Sigmoid colon (tissue), 7 donors: ENCODE data around the gene PDCD10. TPM values are rescaled to one million over a fixed set of nuclear protein-coding genes. Genes with fewer than 3 reads are reported as not detected.

Source experiments
- DNase-seq: peaks from one replicate; pipeline ENCODE4 v3.0.0-alpha.2; 2019
- H3K27ac ChIP-seq, 4 donors: fragments of 200-600 bp; sonication (generic); one replicate each; pipeline ENCODE4 v1.5.1; 2016 to 2019; ENCODE audit warnings: mild to moderate bottlenecking in 1 of 4
- H3K27me3 ChIP-seq, 3 donors: fragments of 200-600 bp; sonication (generic); one replicate each; pipeline ENCODE4 v1.5.1; 2019; ENCODE audit warnings: mild to moderate bottlenecking in 1 of 3
- H3K36me3 ChIP-seq, 4 donors: fragments of 200-600 bp; sonication (generic); one replicate each; pipeline ENCODE4 v1.5.1; 2016 to 2019
- H3K4me1 ChIP-seq, 4 donors: fragments of 200-600 bp; sonication (generic); one replicate each; pipeline ENCODE4 v1.5.1; 2017 to 2019
- H3K4me3 ChIP-seq, 4 donors: fragments of 200-600 bp; sonication (generic); one replicate each; pipeline ENCODE4 v1.5.1; 2017 to 2019; ENCODE audit warnings: mild to moderate bottlenecking in 2 of 4, moderate library complexity in 1 of 4
- H3K9me3 ChIP-seq, 4 donors: fragments of 200-600 bp in 3 of 4; sonication (generic) in 3 of 4; one replicate each; pipeline versions ENCODE4 v1.5.1 to v1.6.1; 2013 to 2019
- EP300 ChIP-seq, 4 donors: sonication (generic); formaldehyde crosslinking; IDR thresholded peaks; one replicate each; pipeline ENCODE4 v1.6.1; 2017; ENCODE audit warnings: antibody characterized with exemption in 4 of 4
- POLR2A ChIP-seq, 2 donors: fragments of 450-650 bp; IDR thresholded peaks; one replicate each; pipeline ENCODE4 v1.6.1; 2016; ENCODE audit warnings: antibody characterized with exemption in 2 of 2, mild to moderate bottlenecking in 2 of 2, moderate library complexity in 2 of 2
- POLR2AphosphoS5 ChIP-seq, 4 donors: sonication (generic); formaldehyde crosslinking; IDR thresholded peaks; one replicate each; pipeline ENCODE4 v1.6.1; 2017; ENCODE audit warnings: antibody characterized with exemption in 4 of 4
- WGBS, 2 donors: extraction: QIAGEN DNeasy Blood & Tissue Kit; methylation state at CpG; one replicate each; pipeline ENCODE4 v1.1.7; 2013; 5-methylcytosine and 5-hydroxymethylcytosine counted together
- intact Hi-C: fragments of 100-400 bp; cut with DNase I; formaldehyde crosslinking; loops from one replicate; pipeline ENCODE4 v1.15.1; 2023
- polyA plus RNA-seq, 3 donors: library from polyadenylated mRNA; stranded (reverse); fragments of 200-250 nt; gene quantifications; one replicate each; pipeline ENCODE4 v1.2.3, GENCODE V29; 2013
- total RNA-seq, 4 donors: library from RNA; depleted of rRNA; stranded (reverse); fragments of >200 nt; gene quantifications; one replicate each; pipeline ENCODE4 v1.1.0, GENCODE V29; 2016
- TF ChIP-seq, protein P1 (sequence below), 4 experiments: fragments of 450-650 bp in 3 of 4; fragments of 200-600 bp in 1 of 4; IDR thresholded peaks; one replicate each; pipeline ENCODE4 v1.5.1; 2016 to 2019; ENCODE audit warnings: antibody characterized with exemption in 4 of 4, mild to moderate bottlenecking in 3 of 4, moderate library complexity in 2 of 4
- donor health status: healthy with polysubstance abuse.
- donor health status: Bipolar disorder and iron deficiency.
- donor health status: healthy.

PDCD10 gene
- total and polyA plus RNA-seq, 7 donors: 49.3 to 198 (median 67.0) TPM

- no peak for DNase-seq
- TF ChIP-seq POLR2A (IDR thresholded peaks at IDR 0.05) (no peak), POLR2AphosphoS5 (IDR thresholded peaks at IDR 0.05) (no peak), EP300 (IDR thresholded peaks at IDR 0.05) (no peak)
- TF ChIP-seq, protein P1, sequence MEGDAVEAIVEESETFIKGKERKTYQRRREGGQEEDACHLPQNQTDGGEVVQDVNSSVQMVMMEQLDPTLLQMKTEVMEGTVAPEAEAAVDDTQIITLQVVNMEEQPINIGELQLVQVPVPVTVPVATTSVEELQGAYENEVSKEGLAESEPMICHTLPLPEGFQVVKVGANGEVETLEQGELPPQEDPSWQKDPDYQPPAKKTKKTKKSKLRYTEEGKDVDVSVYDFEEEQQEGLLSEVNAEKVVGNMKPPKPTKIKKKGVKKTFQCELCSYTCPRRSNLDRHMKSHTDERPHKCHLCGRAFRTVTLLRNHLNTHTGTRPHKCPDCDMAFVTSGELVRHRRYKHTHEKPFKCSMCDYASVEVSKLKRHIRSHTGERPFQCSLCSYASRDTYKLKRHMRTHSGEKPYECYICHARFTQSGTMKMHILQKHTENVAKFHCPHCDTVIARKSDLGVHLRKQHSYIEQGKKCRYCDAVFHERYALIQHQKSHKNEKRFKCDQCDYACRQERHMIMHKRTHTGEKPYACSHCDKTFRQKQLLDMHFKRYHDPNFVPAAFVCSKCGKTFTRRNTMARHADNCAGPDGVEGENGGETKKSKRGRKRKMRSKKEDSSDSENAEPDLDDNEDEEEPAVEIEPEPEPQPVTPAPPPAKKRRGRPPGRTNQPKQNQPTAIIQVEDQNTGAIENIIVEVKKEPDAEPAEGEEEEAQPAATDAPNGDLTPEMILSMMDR (IDR thresholded peaks at IDR 0.05): no peak
- peaks cover 2 to 30% (median 17%) of the 10 kb centered on the region in 4 donors for H3K4me1 ChIP-seq
- H3K36me3 ChIP-seq: no peaks in the 10 kb centered on the region
- H3K27me3 ChIP-seq: no peaks in the 10 kb centered on the region
- no peak overlapping the region for H3K27ac ChIP-seq
- WGBS, 2 donors: 67 to 87% methylated on average over 2 of the region's 2 CpGs
- H3K4me3 ChIP-seq: no peak overlapping the region
- intact Hi-C loops: loop anchor here (10.0 kb wide), 1 partner anchor 428 kb away; no protein-coding TSS in a partner anchor
- H3K9me3 ChIP-seq: no peaks in the 10 kb centered on the region
Observed at GRCh38 chr3:167736997-167737396, 2.3 kb upstream of the PDCD10 start.

- no peaks in the 10 kb centered on the region for H3K36me3 ChIP-seq
- peaks cover 2 to 30% (median 17%) of the 10 kb centered on the region in 4 donors for H3K4me1 ChIP-seq
- H3K9me3 ChIP-seq: no peaks in the 10 kb centered on the region
- H3K4me3 ChIP-seq: peak overlapping the region in 3 of 4 donors; percentile 65 to 87 (median 82)
- H3K27ac ChIP-seq: peak overlapping the region in 2 of 4 donors; percentile 89 to 94
- WGBS, 2 donors: 7 to 22% methylated on average over 7 of the region's 7 CpGs
- no peaks in the 10 kb centered on the region for H3K27me3 ChIP-seq
- intact Hi-C loops: loop anchor here (10.0 kb wide), 1 partner anchor 428 kb away; no protein-coding TSS in a partner anchor
- DNase-seq: no peak
- TF ChIP-seq POLR2AphosphoS5 (IDR thresholded peaks at IDR 0.05) (no peak), POLR2A (IDR thresholded peaks at IDR 0.05) (no peak), EP300 (IDR thresholded peaks at IDR 0.05) (no peak)
- TF ChIP-seq, protein P1 (IDR thresholded peaks at IDR 0.05): no peak
Observed at GRCh38 chr3:167736264-167736787, 1.6 kb upstream of the PDCD10 start.

DNA sequence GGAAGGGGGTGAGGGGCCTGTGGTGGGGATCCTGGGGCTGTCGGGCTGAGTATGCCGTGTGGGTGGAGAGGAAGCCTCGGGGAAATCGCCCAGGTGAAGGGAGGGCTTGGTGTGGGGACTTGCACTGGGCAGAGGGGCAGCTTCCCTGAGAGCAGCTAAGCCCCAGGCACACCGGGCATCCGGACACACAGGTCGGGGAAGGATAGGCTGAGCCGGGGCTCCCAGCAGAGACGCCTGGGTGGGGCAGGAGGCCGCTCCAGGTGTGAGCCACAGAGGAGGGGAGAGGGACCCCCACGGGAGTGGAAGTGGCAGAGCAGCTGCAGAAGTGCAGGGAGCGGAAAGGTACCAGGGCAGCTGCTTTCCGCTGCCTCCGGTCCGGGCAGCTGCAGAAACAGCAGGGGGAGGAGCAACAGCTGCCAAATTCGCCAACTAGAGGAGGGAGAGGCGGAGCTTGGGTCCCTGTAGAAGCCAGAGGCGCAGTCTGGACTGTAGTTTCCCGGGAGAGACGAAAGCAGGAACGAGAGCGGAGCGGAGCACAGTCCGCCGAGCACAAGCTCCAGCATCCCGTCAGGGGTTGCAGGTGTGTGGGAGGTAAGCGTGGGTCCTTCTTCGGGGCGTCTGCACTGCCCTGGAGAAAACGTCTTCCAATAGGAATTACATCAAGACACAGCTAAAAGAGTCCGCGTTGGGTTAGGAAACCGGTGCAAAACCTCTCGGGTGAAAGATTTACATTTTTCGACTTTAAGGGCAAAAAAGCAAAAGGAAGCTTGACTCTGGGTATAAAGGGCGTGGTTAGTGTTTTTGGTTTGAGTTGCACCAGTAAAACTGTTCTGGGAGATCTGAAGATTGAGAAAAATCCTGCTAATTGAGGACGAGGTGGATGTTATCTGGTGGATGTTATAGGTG, 794 bp upstream of the PDCD10 start, which contains the start of gene SERPINI1:
Gene SERPINI1, plus strand, starts transcription at position 489 of the 906 bp plus-strand sequence. CDS start 53,408 bp downstream, outside the sequence.
- H3K27ac ChIP-seq: peak within 1 kb of the TSS; percentile 89 to 94 (median 90)
- 0% methylated on average over 37 of the region's 37 CpGs for WGBS, 2 donors
- peak; percentile 43 to 91 (median 79) for TF ChIP-seq POLR2AphosphoS5 (IDR thresholded peaks at IDR 0.05)
- TF ChIP-seq, protein P1 (IDR thresholded peaks at IDR 0.05): no peak
- peak in 1 of 2 donors; percentile 5 for TF ChIP-seq POLR2A (IDR thresholded peaks at IDR 0.05)
- no peak for TF ChIP-seq EP300 (IDR thresholded peaks at IDR 0.05)
- intact Hi-C loops: loop anchor here (10.0 kb wide), 1 partner anchor 429 kb away; no protein-coding TSS in a partner anchor
- no peaks in the 10 kb centered on the region for H3K9me3 ChIP-seq
- no peaks in the 10 kb centered on the region for H3K36me3 ChIP-seq
- DNase-seq: peak; percentile 94
- peak within 1 kb of the TSS; percentile 65 to 87 (median 84) for H3K4me3 ChIP-seq
- H3K27me3 ChIP-seq: no peaks in the 10 kb centered on the region
- H3K4me1 ChIP-seq: peaks cover 2 to 30% (median 17%) of the 10 kb centered on the region in 4 donors

DNA sequence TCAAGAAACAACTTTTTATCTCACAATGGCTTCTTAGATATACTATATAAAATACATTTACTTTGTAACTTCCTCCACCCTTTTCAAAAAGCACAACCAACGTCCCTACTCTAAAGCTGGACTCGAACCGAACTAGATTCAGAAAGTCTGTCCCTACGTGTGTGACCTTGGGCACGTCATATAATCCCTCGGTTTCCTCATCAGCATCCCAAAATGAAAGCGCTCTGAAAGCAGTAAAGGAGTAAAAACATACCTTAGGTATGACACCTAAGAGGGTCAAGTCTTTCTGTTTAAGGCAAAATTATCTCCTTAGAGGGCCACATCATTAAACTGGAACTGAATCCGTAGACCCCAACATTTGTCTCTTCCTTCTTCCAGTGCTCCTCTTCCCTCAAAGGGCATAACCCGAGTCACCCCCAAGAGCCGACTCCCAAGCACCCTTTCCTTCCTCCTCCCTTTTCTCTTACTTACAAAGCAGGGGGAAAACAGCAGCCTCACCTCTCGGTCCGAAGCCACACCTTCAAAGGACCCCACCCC, 663 bp downstream of the PDCD10 start:
- intact Hi-C loops: loop anchor here (5.0 to 10.0 kb wide), 2 partner anchors 78 to 431 kb away; no protein-coding TSS in a partner anchor
- no peak for TF ChIP-seq POLR2AphosphoS5 (IDR thresholded peaks at IDR 0.05)
- TF ChIP-seq POLR2A (IDR thresholded peaks at IDR 0.05): no peak
- TF ChIP-seq, protein P1 (IDR thresholded peaks at IDR 0.05): no peak
- no peak for TF ChIP-seq EP300 (IDR thresholded peaks at IDR 0.05)
- WGBS, 2 donors: 1% methylated on average over 12 of the region's 12 CpGs
- Histone ChIP-seq H3K9me3 (no peaks in the 10 kb centered on the region), H3K27ac (peak overlapping the region; percentile 89 to 94 (median 90)), H3K27me3 (no peaks in the 10 kb centered on the region), H3K4me1 (peaks cover 2 to 36% (median 24%) of the 10 kb centered on the region in 4 donors), H3K4me3 (peak overlapping the region; percentile 65 to 87 (median 84)), H3K36me3 (no peaks in the 10 kb centered on the region)
- DNase-seq: no peak
